Measurements from ENCODE around the gene NSG2.

- TF ChIP-seq POLR2AphosphoS5 (IDR thresholded peaks at IDR 0.05; ENCODE audit: borderline replicate concordance, low read depth, low read length) (no peak), EZH2 (IDR thresholded peaks at IDR 0.05) (no peak), FOXP2 (optimal IDR thresholded peaks at IDR 0.05; ENCODE audit: control extremely low read depth, extremely low read length, insufficient read depth) (no peak)
These were observed 49.5 kb downstream of the NSG2 start for GRCh38 chr5:174094857-174095606.
